LHCN-M2 (cell line): ENCODE measurements around the gene ETHE1. TPM values are rescaled to one million over a fixed set of nuclear protein-coding genes. Genes with fewer than 3 reads are reported as not detected.
"Not testable (repeated sequence)": the region's sequence is repeated elsewhere in the genome, so short reads cannot be mapped to it uniquely, and the experiment has no call there.

ENCODE experiments used
- DNase-seq: peaks from one replicate; pipeline ENCODE4 v3.0.0-alpha.2; 2012; ENCODE audit warnings: low read depth
- total RNA-seq: library from RNA; depleted of rRNA; stranded (reverse); fragments of >200 nt; gene quantifications from 2 replicates; pipeline ENCODE4 v1.2.3, GENCODE V29; 2014

ETHE1 gene
- total RNA-seq, 1 experiment from 2014 or later: 40.0 TPM

- peak; percentile 39 for DNase-seq
Observed at GRCh38 chr19:43524922-43525835, 1.8 kb downstream of the ETHE1 start.

GRCh38 chr19:43523696-43524095 is 3.3 kb downstream of the ETHE1 start:
- DNase-seq: not testable (repeated sequence)

- DNase-seq: no peak
Observed at GRCh38 chr19:43522929-43523328, 4.1 kb downstream of the ETHE1 start.

- DNase-seq: peak; percentile 89
Observed at GRCh38 chr19:43519436-43520088, 7.4 kb downstream of the ETHE1 start.

GRCh38 chr19:43518051-43518450 is 8.9 kb downstream of the ETHE1 start:
- DNase-seq: no peak

GRCh38 chr19:43512399-43512798 is 14.6 kb downstream of the ETHE1 start:
- DNase-seq: not testable (repeated sequence)

GRCh38 chr19:43511324-43511723 is 15.7 kb downstream of the ETHE1 start:
- no peak for DNase-seq

GRCh38 chr19:43510713-43511112 is 16.3 kb downstream of the ETHE1 start:
- DNase-seq: no peak

- no peak for DNase-seq
Observed at GRCh38 chr19:43507880-43508279, 19.1 kb downstream of the ETHE1 start.

- DNase-seq: no peak
Observed at GRCh38 chr19:43506629-43507028, 20.4 kb downstream of the ETHE1 start.

- no peak for DNase-seq
Observed at GRCh38 chr19:43505941-43506340, 21.1 kb downstream of the ETHE1 start.

GRCh38 chr19:43505186-43505456 is 21.9 kb downstream of the ETHE1 start:
- DNase-seq: no peak

GRCh38 chr19:43504426-43505185 is 22.4 kb downstream of the ETHE1 start, which contains the start of gene PHLDB3:
Gene PHLDB3 (minus strand): TSS chr19:43504746. CDS start chr19:43504118, 628 bp downstream.
- DNase-seq: peak; percentile 14

- DNase-seq: peak; percentile 85
Observed at GRCh38 chr19:43503501-43504425, 23.2 kb downstream of the ETHE1 start.

- DNase-seq: no peak
Observed at GRCh38 chr19:43502419-43502976, 24.5 kb downstream of the ETHE1 start.

- no peak for DNase-seq
Observed at GRCh38 chr19:43501661-43502418, 25.2 kb downstream of the ETHE1 start.

GRCh38 chr19:43499042-43499441 is 28.0 kb downstream of the ETHE1 start:
- DNase-seq: no peak

GRCh38 chr19:43498233-43498842 is 28.7 kb downstream of the ETHE1 start:
- no peak for DNase-seq

- no peak for DNase-seq
Observed at GRCh38 chr19:43496960-43497359, 30.0 kb downstream of the ETHE1 start.

GRCh38 chr19:43495082-43495481 is 31.9 kb downstream of the ETHE1 start:
- no peak for DNase-seq
